Adrenal gland (tissue), 5 donors: ENCODE data around the gene TIGIT.

Experiments
- CTCF ChIP-seq, 6 experiments: fragments of 450-650 bp in 4 of 6; fragments of 200-600 bp in 2 of 6; sonication (generic) in 1 of 6; IDR thresholded peaks; 1 replicate in 5 of 6; 2 replicates in 1 of 6; pipeline versions ENCODE4 v1.5.1 to v1.8.0; 2016 to 2021; ENCODE audit warnings: antibody characterized with exemption in 6 of 6, mild to moderate bottlenecking in 2 of 6, moderate library complexity in 1 of 6
- POLR2A ChIP-seq, 2 donors: fragments of 450-650 bp; IDR thresholded peaks; one replicate each; pipeline ENCODE4 v1.6.1; 2017; ENCODE audit warnings: antibody characterized with exemption in 2 of 2, mild to moderate bottlenecking in 2 of 2, moderate library complexity in 1 of 2
- donor health status: DM: no; HTN: no; CAD: no.

GRCh38 chr3:114299941-114300624, 6.3 kb downstream of the TIGIT start:
- TF ChIP-seq CTCF (IDR thresholded peaks at IDR 0.05) (no peak), POLR2A (IDR thresholded peaks at IDR 0.05) (no peak)
